ENCODE data around the gene TIMP4.

Gene TIMP4

DNA sequence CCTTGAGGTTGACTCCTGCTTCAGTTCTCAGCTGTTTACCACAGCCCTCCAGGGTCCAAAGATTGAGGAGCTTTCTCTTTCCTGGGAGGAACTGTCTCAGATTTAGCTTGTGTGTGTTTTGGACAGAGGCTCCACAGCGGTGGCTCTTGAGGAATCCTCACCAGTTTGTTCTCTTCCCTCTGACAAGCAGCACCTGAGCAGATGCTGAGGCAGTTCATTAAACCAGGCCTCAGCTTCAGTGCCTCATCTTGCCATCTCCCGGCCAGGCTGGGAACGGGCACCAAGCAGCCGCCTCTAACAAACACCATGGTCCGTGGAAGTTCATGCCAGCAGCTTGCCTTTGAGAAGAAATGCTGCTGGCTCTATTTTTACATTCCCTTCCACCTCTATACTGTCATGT, 25.8 kb upstream of the TIMP4 start:
- no peak for DNase-seq

DNA sequence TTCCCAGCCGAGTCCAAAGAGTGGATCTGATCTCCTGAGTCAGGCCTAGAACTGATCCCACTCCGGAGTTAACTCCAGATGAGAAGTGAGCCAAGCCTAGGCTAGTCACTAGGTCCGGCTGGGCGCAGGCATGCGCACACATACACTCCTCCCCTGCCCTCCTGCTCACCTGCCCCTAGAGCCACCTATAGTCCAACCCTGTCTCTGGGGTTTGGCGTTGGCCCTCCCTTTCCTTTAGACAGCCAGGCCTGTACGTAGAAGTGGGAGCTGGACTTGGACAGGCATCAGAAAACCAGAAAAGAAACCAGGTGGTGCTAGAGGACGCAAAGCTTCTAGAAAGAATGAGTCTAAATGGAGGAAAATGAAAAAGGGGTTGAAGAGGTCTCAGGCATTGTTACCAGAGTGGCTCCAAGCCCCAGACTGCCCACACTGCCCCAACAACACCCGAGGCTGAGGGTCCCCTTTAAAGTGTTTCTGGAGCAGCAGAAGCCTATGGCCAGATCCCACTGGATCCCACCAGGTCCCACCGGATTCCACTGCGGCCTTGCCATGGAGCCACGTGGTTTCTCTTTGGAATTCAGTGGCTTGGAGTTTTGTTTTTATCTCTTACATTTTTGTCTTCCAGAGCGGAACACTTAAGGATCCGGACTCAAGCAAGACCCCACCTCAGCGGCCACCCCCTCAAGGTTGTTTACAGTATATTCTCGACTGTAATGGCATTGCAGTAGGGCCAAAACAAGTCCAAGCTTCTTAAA, 24.2 kb upstream of the TIMP4 start:
- DNase-seq: no peak

DNA sequence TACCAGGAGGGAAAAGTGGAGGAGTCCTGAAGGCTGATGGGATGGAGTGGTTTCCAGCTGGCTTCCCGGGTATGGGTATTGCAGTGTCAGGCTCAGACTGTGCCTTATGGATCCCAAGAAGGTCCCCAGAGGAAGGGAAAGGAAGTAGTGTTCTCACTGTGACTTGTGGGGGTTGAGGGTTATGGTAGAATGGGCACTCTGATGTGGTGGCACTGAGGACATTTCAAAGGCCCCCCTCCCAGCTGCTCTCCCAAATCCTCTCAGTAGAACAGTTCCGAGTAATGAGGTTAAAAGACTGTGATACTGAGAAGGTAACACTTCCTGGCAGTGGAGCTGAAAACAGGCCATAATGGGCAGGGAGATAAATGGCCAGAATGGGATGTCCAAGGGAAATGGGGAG, 23.1 kb upstream of the TIMP4 start:
- DNase-seq: no peak

DNA sequence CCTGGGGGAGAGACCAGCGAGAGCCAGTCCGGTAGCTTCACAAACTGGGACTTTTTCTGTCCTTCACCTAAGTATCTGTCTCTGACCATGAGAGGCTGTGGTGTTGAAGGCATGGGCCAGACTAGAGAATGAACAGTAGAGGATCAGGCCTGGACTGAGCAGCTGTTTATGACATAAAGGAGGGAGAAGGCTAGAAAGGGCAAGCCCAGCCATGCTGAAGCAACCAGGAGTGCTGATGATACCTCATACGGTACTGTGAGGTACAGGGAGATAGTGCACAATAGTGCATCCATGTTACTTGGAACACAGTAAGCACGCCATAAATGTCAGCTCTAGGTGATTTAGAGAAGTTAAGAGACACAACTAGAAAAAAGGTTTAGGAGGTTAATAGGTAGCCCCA, 22.6 kb upstream of the TIMP4 start:
- no peak for DNase-seq

DNA sequence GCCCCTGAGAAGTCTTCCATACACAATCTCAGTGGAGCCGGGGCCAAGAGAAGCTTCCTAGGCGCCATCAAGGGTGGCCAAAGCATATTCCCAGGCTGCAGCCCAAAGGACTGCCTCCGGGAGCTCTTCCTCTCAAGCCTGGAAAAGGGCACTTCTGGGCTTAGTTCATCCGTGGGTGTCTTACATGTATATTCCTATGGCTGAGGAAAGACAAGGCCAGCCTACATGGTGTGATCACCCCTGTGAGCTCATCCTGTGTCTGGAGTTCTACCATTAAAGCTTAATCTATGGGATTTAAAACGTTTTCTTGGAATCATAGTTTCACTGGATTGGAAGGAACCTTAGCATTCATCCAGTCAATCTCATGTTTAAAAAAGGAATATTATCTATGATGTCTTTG, 21.9 kb upstream of the TIMP4 start:
- DNase-seq: no peak

DNA sequence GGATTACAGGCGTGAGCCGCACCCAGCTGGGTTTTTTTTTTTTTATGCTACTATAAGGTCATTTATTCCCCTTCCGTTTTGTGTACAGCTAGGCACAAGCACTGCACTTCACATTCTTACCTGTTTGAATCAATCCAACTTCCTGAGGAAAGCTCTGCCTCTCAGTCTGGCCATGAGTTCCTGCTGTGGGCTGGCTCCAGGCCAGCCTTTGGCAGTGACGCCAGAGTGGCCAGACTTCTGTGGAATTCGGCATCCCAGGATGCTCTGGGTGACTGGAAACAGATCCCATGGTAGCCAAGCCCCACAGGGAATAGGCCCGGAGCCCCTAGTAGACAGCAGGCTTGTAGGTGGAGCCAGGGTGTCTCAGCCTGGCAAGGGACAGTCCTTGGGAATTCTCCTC, 21.5 kb upstream of the TIMP4 start:
- no peak for DNase-seq

DNA sequence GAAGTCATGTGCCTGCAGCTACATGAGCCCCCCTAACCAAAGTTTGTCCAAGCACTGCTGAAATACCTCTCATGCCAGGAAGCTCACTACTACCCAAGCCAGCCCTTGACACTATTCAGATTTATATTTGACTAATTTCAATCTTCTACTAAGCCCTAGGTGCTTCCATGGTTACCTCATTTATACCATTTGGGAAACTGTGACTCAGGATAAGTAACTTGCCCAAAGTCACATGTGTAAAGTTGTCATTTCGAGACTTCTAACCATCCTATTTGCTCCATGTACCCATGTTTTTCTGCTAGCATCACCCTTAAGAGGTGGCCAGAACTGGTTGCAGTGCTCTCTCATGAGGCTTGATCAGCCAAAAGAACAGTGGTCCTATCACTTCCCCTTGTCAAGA, 20.7 kb upstream of the TIMP4 start:
- no peak for DNase-seq

DNA sequence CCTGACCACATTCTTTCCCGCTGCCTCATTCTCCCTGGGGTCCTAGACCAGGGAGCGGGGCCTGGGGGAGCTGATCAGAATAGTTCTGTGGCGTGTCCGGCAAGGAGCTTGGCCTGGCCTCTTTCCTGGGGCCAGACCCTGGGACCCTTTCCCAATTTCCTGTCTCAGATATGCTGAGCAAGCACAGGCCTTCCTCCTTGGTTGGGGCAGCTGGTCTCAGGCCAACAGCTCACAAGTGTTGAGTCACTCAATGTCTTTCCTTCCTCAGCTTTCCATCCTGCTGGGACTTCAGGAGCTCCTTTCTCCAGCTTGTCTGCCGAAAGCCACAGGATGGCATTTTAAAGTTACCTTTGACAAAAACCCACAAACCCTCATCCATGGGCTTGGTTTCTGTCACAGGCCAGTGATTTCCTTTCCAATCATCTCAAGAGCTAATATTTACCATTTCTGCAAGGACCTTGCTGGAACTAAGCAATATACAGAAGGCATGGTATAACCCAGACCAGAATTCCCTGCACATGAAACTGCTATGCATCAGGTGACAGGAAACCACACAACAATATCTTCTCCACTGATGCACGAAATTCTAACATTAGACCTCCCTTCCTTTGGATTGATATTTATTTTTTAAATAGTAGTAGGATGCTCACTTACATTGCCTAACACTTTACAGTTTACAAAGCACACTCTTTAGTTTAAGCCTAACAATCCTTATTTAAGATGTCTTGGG, 19.5 kb upstream of the TIMP4 start:
- no peak for DNase-seq

DNA sequence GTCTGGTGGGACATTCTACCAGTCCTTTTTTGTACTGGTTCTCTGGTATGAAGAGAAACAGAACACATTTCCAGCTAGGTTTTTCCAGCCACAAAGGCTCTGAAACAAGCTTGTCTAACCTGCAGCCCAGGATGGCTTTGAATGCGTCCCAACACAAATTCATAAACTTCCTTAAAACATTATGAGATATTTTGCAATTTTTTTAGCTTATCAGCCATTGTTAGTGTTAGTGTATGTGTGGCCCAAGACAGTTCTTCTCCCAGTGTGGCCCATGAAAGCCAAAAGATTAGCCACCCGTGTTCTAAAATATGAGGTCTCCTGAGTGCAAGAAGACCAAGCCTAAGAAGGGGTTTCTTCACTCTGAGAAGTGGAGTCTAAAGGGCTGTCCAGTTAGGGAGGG, 18.4 kb upstream of the TIMP4 start:
- no peak for DNase-seq

DNA sequence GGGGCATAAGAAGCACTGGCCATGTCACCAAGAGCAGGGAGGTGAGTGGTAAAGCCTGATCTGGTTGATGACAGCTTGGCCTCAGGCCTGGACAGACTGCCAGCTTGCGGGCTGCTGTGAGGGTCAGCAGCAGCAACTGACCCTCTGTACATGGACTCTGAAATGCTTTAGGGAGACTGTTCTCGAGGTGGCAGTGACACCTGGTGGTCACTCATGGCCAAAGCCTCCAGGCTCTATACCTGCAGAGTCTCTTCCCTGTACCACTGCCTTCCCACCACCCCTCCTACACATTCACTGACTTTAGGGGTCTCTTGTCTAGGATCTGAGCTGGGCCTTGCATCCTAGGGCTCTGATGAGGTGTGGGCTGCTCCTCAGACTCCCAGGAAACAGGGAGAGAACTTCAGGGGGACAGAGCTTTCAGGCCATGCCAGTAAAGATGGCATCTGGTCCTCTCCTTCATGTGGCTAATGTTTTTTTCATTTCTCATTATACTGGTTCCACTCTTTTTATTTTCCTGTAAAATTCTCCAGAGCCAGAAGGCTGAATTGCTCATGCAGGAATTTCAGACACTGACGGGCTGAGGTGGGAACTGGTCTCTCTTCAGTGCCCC, 17.2 kb upstream of the TIMP4 start:
- no peak for DNase-seq

DNA sequence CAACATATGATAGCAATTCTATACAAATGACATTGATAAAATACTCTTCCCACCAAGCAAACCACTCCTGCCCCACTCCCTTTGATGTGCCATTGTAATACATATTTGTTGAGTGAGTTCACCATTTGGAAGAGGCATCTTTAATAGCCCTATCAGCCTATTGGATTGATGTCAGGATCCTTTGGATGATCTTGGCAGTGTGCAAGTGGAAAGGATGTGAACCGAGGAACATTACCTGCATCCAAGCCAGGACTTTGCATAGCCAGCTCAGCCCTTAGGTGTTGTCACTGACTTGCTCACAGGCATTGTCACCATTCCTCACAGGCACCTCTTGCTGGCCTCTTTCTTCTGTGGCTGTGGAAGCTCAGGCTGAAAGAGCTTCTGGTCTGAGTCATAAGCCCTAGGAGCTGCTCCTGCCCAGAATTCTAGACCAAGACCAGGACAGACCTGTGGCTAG, 16.5 kb upstream of the TIMP4 start:
- DNase-seq: no peak

DNA sequence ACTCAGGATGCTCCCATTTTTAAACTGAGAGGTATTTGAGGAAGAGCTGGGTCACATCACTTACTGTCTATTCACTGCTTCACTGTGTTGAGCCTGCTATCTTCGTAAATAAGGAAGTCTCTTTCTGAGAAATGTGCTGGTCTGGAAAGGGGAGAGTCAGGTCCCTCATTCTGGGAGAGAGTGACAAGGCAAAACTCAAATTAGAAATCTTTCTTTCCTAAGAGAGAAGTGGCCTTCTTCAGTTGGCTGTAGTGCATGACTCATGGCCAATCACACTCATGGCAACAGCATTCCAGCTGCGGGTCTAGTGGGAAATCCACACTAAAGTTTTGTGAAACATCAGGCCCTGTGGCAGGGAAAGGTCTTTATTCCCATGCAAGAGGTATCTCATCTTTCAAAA, 11.5 kb upstream of the TIMP4 start:
- no peak for DNase-seq

DNA sequence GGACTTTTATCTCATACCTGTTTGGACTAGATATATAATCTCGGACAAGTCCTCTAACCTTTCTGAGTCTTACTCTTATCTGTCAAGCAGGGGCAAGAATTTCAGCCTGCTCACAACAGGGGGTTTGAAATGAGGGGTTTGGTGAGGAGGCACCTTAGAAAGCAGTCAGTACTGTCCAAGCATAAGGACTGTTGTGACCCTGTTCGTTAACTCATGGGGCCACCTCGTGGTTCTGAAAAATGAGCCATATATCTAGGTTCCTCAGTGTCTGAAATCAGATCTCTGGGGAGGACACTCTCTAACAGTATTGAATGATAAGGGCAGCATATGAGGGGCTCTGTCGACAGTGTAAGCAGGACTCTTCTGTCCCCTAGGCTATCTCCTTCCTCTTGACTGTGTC, 7.2 kb upstream of the TIMP4 start:
- DNase-seq: no peak

DNA sequence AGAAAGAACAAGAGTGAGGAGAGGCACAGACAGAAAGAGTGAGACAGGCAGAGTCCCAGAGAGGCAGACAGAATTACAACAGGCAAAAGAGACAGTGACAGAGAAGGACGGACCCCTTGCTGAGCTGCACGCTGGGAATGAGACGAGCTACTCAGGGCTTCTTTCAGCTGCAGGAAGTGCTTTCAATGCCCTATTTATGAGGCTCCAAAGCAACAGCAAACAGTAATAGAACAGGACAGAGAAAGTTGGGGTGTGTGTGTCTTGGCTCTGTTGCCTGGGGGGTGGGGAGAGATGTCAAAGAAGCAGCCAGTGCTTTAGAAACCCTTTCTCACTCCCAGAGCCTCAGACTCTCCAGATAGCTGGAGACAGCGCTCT, 502 bp upstream of the TIMP4 start:
- no peak for DNase-seq

DNA sequence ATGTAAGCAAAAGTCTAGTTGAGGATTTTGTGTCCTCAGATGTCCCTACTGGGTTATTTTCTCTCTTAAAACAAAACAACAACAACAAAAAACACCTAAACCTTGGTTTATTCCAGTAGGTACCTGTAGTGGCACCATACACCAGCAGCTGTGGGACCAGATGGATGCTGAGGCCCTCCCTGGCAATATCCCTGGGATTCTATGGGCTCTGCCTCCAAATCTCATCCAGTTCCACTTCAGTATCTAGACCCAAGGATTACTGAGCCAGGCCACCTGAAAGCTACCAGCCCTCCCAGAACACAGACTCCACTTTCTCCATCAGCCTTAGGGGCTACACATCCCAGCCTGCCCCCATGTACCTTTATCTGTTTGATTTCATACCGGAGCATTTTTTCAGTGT, 1.7 kb downstream of the TIMP4 start:
- DNase-seq: no peak

DNA sequence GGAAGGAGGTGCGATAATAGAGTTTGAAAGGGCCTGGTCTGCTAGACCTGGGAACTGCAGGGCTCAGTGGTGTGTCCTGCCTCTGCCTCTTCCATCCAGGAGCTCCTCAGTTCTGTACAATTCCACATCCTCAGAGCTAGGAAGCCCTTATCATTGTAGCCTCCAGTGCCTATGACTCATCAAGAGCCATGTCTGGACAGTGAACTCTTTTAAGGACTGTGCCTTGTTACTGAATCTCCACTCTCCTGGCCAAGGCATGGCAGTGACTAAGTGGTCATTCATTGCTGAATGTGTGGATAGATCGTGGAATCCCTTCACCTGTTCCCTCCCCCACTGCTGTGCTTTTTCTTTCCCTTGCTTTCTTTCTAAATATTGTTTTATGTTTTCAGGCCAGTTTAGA, 2.9 kb downstream of the TIMP4 start:
- DNase-seq: no peak

DNA sequence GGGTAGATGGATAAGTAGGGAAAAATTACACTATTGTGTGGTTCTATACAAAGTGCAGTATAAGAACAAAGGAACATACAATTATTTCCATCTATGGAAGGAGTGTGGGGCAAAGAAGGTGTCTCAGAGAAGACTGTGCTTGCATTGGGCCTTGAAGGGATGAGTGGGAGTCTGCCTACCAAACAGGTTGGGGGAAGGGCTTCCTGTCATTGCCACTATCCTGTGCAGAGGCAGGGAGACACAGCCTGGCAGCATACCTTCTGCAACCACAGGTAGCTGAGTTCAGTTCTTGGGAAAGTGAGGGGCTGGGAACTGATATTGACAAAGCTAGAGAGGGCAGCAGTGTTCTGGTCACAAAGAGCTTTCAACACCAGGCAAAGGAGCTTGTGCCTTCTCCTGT, 3.4 kb downstream of the TIMP4 start:
- DNase-seq: no peak

DNA sequence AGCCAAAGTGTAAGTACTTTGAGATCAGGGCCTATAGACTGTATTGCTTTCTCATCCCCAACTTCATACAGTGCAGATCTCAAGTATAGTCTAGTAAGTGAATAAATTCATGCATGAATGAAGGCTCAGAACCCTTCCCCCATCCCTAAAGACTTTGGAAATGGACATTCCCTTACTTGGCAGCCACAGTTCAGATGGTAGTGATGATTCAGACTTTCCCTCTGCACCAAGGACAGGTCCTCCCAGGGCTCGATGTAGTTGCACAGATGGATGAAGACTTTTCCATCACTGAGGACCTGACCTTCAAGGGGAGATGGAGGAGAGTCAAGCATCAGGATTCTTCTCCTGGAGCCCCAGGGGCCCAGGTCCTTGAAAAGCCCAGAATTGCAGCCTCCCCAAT, 4.6 kb downstream of the TIMP4 start:
- no peak for DNase-seq

DNA sequence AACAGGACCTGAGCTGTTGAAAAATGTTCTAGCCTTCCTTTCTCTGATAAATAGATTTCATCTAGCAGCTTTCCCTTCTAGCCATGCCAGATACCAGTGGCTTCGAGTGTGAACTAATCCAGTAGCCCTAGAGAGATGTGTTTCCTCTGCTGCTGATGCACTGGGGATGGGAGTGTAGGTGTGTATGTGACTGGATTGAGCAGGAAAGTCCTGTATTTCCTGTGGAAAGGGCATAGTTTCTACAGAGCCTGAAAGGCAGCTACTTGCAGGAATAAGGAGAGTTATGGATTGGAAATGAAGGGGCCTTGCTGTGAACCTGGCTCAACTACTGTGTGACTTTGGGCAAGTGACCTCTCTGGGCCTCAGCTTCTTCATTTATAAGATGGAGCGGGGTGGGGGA, 8.6 kb downstream of the TIMP4 start:
- no peak for DNase-seq

DNA sequence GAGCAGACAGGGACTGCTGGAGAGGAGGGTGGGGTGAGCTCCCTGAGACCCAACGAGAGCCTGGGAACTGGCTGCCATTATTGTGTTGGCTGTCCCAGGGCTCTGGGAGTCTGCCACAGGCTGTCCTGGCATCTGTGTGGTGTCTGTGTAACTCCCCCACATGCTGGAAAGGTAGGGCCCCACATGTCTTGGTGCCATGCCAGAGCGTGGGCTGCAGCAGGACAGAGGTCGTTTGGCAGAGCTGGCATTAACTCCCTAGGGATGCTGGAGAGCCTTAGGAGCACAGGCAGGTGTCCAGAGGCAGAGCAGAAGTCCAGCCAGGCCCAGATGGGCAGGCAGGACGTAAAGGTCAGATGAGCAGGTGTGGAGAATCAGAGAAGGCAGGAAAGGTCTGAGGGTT, 9.7 kb downstream of the TIMP4 start:
- no peak for DNase-seq

DNA sequence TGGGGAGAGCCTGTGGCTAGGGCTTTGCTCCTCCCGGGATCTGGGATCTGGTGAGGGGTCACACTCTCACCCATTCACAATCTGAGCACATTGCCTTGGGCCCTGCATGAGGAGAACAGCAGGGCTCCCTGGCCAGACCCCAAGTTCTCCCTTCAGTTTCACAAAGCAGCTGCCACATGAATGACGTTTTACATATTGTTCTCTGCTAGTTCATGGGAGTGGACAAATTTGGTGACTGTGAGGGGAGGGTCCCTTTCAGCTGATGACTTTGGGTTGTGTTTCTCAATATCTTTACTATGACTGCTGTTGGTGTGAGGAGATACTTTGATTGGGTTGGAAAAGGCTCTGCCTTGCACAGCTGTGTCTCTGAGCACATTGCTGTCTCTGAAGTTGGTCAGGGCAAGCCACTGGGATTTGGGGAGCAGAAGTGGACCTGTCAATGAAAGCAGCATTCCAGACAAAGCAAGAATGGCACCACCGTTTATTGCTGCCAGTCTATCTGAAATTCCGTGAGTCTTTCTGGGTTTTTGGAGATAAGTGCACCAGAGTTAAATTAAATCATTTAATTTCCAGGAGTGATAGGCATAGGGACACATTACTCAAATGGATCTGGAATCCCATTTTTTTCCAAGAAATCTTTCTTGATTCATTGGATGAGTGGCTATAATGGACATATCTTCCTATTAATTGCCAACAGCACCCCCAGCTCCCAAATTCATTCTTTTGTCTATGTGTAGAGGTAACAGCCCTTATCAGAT, 10.3 kb downstream of the TIMP4 start:
- DNase-seq: no peak

DNA sequence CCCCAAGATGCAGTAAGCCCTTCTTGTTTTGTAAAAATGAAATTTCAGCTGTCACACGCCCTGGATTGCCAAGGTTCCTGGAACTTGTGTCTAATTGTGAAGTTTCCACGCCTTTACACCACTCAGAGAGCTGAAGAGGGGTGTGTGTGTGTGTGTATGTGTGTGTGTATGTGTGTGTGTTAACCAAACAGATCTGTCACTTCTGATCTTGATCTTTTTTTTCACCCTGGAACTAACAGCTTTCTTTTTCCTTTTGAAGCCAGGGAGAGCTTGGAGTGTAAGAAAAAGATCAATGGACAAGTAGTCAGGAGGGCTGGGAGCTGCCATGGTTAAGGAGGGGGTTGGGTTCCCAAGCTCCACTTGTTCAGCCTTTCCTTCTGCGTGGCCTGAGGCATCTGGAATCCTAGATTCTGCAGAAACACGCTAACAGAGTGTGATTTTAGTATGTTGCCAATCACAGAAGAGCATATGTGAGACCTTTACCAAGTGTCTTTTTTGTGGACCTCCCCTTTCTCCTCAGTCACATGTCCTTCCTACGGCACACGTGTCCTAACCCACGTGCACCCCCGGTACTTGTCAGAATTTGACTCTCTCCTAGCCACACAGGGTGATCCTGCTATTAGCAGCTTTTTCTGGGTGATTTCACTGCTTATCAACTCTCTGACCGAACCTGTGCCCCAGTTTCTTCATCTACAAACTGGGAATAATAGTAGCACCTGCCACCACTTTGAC, 11.5 kb downstream of the TIMP4 start:
- DNase-seq: no peak

DNA sequence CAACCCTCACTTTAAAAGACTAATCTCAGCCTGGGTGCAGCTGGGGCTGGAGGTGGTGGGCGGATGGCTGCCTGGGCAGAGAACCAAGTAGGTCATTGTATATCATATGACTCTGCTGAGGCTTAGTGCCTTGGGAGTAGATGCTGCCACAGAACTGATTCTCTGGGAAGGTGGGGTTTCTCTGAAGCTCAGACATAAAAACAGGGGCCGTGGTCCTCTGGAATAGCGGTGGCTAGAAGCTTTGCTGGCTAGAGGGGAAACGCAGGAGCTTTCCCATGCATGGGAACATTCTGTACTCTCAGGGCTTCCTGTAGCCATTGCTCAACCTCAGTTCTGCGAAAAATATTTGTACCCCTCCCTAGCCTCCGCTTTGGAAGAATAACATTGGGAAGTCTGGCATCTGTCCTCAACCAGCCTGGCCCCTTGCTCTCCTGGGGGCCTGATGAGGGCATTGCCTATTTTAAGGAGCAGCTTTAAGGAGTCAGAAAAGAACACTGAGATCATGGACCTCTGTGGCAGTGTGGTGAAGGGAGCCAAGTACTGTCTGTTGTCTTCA, 14.7 kb downstream of the TIMP4 start:
- DNase-seq: no peak

All from NCI-H1105 treated with DMSO at 0.1 percent for 48 hours (cell line).